H9 (cell line): ENCODE data around the gene HECTD2. TPM values are rescaled to one million over a fixed set of nuclear protein-coding genes. Genes with fewer than 3 reads are reported as not detected.

Source experiments
- DNase-seq: peaks from one replicate; pipeline ENCODE4 v3.0.0-alpha.2; 2017
- H2AFZ ChIP-seq: one replicate; pipeline ENCODE4 v1.6.1; 2013; ENCODE audit warnings: mild to moderate bottlenecking, low read length, control low read depth, moderate library complexity
- H2AK5ac ChIP-seq: 2 replicates; pipeline ENCODE4 v1.6.1; 2013; ENCODE audit warnings: low read length, control low read depth, mixed read lengths; ENCODE audit not compliant: insufficient read length
- H2BK120ac ChIP-seq: one replicate; pipeline ENCODE4 v1.6.1; 2013; ENCODE audit warnings: low read depth, mild to moderate bottlenecking, low read length, control low read depth, inconsistent platforms; ENCODE audit not compliant: poor library complexity, severe bottlenecking
- H2BK12ac ChIP-seq: 2 replicates; pipeline ENCODE4 v1.6.1; 2013; ENCODE audit warnings: low read length, control low read depth, mixed read lengths, low read depth; ENCODE audit not compliant: insufficient read length
- H2BK15ac ChIP-seq: 2 replicates; pipeline ENCODE4 v1.6.1; 2013; ENCODE audit warnings: low read depth, low read length, control low read depth
- H2BK20ac ChIP-seq: one replicate; pipeline ENCODE4 v1.6.1; 2013; ENCODE audit warnings: low read depth, mild to moderate bottlenecking, low read length, control low read depth, inconsistent platforms; ENCODE audit not compliant: poor library complexity, severe bottlenecking
- H2BK5ac ChIP-seq: 2 replicates; pipeline ENCODE4 v1.6.1; 2013; ENCODE audit warnings: low read length, control low read depth, mixed read lengths; ENCODE audit not compliant: insufficient read length
- H3K14ac ChIP-seq: 2 replicates; pipeline ENCODE4 v1.6.1; 2013; ENCODE audit warnings: low read length, control low read depth; ENCODE audit not compliant: insufficient read depth
- H3K18ac ChIP-seq: 2 replicates; pipeline ENCODE4 v1.6.1; 2013; ENCODE audit warnings: low read depth, mild to moderate bottlenecking, mixed read lengths, low read length, control low read depth; ENCODE audit not compliant: insufficient read length
- H3K23ac ChIP-seq: 2 replicates; pipeline ENCODE4 v1.6.1; 2013; ENCODE audit warnings: low read length, control low read depth, mixed read lengths, low read depth; ENCODE audit not compliant: insufficient read length
- H3K23me2 ChIP-seq: 2 replicates; pipeline ENCODE4 v1.6.1; 2013; ENCODE audit warnings: low read depth, mild to moderate bottlenecking, mixed read lengths, low read length, control low read depth; ENCODE audit not compliant: insufficient read length, poor library complexity, severe bottlenecking
- H3K27ac ChIP-seq: 2 replicates; pipeline ENCODE4 v1.5.1; 2013; ENCODE audit warnings: low read length, control low read depth, mixed read lengths, low read depth; ENCODE audit not compliant: insufficient read length
- H3K27me3 ChIP-seq: 2 replicates; pipeline ENCODE4 v1.6.1; 2013; ENCODE audit warnings: low read length, control low read depth, inconsistent platforms; ENCODE audit not compliant: insufficient read depth
- H3K4ac ChIP-seq: 2 replicates; pipeline ENCODE4 v1.6.1; 2013; ENCODE audit warnings: low read depth, mild to moderate bottlenecking, control low read depth, inconsistent platforms, low read length, moderate library complexity
- H3K4me1 ChIP-seq: 2 replicates; pipeline ENCODE4 v1.6.1; 2013; ENCODE audit warnings: low read length, control low read depth, inconsistent platforms; ENCODE audit not compliant: insufficient read depth
- H3K4me2 ChIP-seq: 2 replicates; pipeline ENCODE4 v1.6.1; 2013; ENCODE audit warnings: low read length, control low read depth, mixed read lengths; ENCODE audit not compliant: insufficient read length, insufficient read depth
- H3K56ac ChIP-seq: 2 replicates; pipeline ENCODE4 v1.6.1; 2013; ENCODE audit warnings: low read depth, mild to moderate bottlenecking, mixed read lengths, low read length, control low read depth; ENCODE audit not compliant: insufficient read length
- H3K79me1 ChIP-seq: 2 replicates; pipeline ENCODE4 v1.6.1; 2013; ENCODE audit warnings: low read depth, mild to moderate bottlenecking, moderate library complexity, low read length, control low read depth, inconsistent platforms; ENCODE audit not compliant: insufficient read depth, poor library complexity, severe bottlenecking
- H3K79me2 ChIP-seq: 2 replicates; pipeline ENCODE4 v1.6.1; 2013; ENCODE audit warnings: low read length, control low read depth, inconsistent platforms; ENCODE audit not compliant: insufficient read depth
- H3K9ac ChIP-seq: 2 replicates; pipeline ENCODE4 v1.6.1; 2013; ENCODE audit warnings: low read length, control low read depth, mixed read lengths; ENCODE audit not compliant: insufficient read length; ENCODE audit errors: extremely low read depth
- H3K9me3 ChIP-seq: one replicate; pipeline ENCODE4 v1.6.1; 2013; ENCODE audit warnings: low read depth, low read length, inconsistent platforms; ENCODE audit not compliant: control insufficient read depth
- H3T11ph ChIP-seq: one replicate; pipeline ENCODE4 v1.6.1; 2013; ENCODE audit warnings: mild to moderate bottlenecking, low read length, control low read depth, inconsistent platforms
- H4K20me1 ChIP-seq: one replicate; pipeline ENCODE4 v1.6.1; 2013; ENCODE audit not compliant: control insufficient read depth, insufficient read length, insufficient read depth
- H4K5ac ChIP-seq: 2 replicates; pipeline ENCODE4 v1.6.1; 2013; ENCODE audit warnings: low read depth, mild to moderate bottlenecking, mixed read lengths, low read length, control low read depth; ENCODE audit not compliant: insufficient read length
- H4K8ac ChIP-seq: replicated peaks from 2 replicates; pipeline ENCODE4 v1.6.1; 2013; ENCODE audit warnings: low read length, control low read depth, mixed read lengths, low read depth; ENCODE audit not compliant: insufficient read length
- H4K91ac ChIP-seq: 2 replicates; pipeline ENCODE4 v1.6.1; 2013; ENCODE audit warnings: low read depth, mild to moderate bottlenecking, moderate library complexity, mixed read lengths, low read length, control low read depth; ENCODE audit not compliant: insufficient read length
- H3K27ac Mint-ChIP-seq, 3 experiments: 2 replicates in 2 of 3; 3 replicates in 1 of 3; pipeline ENCODE4 v1.8.0; 2020 to 2021; ENCODE audit warnings: mixed read lengths in 3 of 3, mild to moderate bottlenecking in 1 of 3, moderate library complexity in 1 of 3
- H3K27me3 Mint-ChIP-seq: 2 replicates; pipeline ENCODE4 v1.8.0; 2021; ENCODE audit warnings: low read depth, mild to moderate bottlenecking, moderate library complexity, mixed read lengths
- H3K36me3 Mint-ChIP-seq, 3 experiments: 2 replicates in 2 of 3; 3 replicates in 1 of 3; pipeline ENCODE4 v1.8.0; 2020 to 2021; ENCODE audit warnings: low read depth in 3 of 3, mixed read lengths in 3 of 3; ENCODE audit not compliant: insufficient read depth in 1 of 3
- H3K4me1 Mint-ChIP-seq, 2 experiments: 2 replicates each; pipeline ENCODE4 v1.8.0; 2020; ENCODE audit warnings: mixed read lengths in 2 of 2
- H3K4me3 Mint-ChIP-seq, 2 experiments: 2 replicates in 1 of 2; 3 replicates in 1 of 2; pipeline ENCODE4 v1.8.0; 2020 to 2021; ENCODE audit warnings: mild to moderate bottlenecking in 2 of 2, mixed read lengths in 2 of 2, moderate library complexity in 1 of 2
- H3K9me3 Mint-ChIP-seq, 2 experiments: 2 replicates in 1 of 2; 3 replicates in 1 of 2; pipeline ENCODE4 v1.8.0; 2020; ENCODE audit warnings: mild to moderate bottlenecking in 2 of 2, mixed read lengths in 2 of 2, moderate library complexity in 1 of 2
- WGBS: extraction: QIAGEN DNeasy Blood & Tissue Kit; methylation state at CpG from one replicate; pipeline ENCODE4 v1.1.7; 2013; ENCODE audit warnings: missing lambda C conversion rate, low lambda C conversion rate, mixed read lengths; ENCODE audit not compliant: insufficient read length; ENCODE audit errors: extremely low coverage; 5-methylcytosine and 5-hydroxymethylcytosine counted together
- total RNA-seq: library from RNA; stranded (reverse); gene quantifications from 2 replicates; pipeline ENCODE4 v1.2.1, GENCODE V29; 2021
- TF ChIP-seq, protein P1 (sequence below): fragments of 200-600 bp; sonication (generic); conservative IDR thresholded peaks from 3 replicates; pipeline ENCODE4 v1.8.0; 2021; ENCODE audit warnings: antibody characterized with exemption, mild to moderate bottlenecking

Gene HECTD2
- total RNA-seq, 1 experiment from 2014 or later = 13.4 TPM

DNA sequence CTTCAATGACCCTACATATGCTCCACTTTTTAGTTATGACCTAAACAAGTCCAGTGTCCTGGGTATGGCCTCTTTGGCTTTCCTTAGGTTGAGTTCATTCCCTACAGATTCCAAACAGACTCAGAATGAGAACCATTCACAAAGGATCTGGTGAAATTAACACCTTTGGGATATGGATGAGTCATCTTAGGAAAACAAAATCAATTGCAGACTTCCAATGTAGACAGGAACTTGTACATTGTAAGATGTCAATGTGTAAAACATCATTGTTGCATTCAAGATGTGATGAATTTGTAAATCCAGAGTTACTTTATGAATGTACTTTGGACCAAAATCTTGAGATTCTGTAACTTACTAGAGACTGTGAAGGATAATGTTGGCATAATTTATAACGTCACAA, 43.4 kb upstream of the HECTD2 start:
- Histone ChIP-seq H3T11ph (no peak overlapping the region), H2BK5ac (no peak overlapping the region), H4K8ac (no peak overlapping the region), H3K27me3 (no peaks in the 10 kb centered on the region), H3K4me2 (no peak overlapping the region), H3K79me2 (no peaks in the 10 kb centered on the region), H2AFZ (no peak overlapping the region), H4K91ac (no peak overlapping the region), H4K20me1 (no peaks in the 10 kb centered on the region), H3K79me1 (no peaks in the 10 kb centered on the region), H3K27ac (no peak overlapping the region), H2BK20ac (no peak overlapping the region), H3K23me2 (no peaks in the 10 kb centered on the region), H3K9me3 (no peaks in the 10 kb centered on the region), H3K4ac (no peak overlapping the region), H2BK15ac (no peak overlapping the region), H3K18ac (no peak overlapping the region), H3K56ac (no peak overlapping the region), H2BK12ac (no peak overlapping the region), H2BK120ac (no peak overlapping the region), H3K4me1 (no peaks in the 10 kb centered on the region), H3K14ac (no peak overlapping the region), H3K9ac (no peak overlapping the region), H2AK5ac (no peak overlapping the region), H4K5ac (no peak overlapping the region), H3K23ac (no peak overlapping the region)
- peaks cover 0 to 5% of the 10 kb centered on the region in 2 experiments; a peak in 3 of 5 replicates for H3K9me3 Mint-ChIP-seq
- H3K27me3 Mint-ChIP-seq = peaks cover 9% of the 10 kb centered on the region
- H3K4me1 Mint-ChIP-seq = no peaks in the 10 kb centered on the region
- TF ChIP-seq, protein P1, sequence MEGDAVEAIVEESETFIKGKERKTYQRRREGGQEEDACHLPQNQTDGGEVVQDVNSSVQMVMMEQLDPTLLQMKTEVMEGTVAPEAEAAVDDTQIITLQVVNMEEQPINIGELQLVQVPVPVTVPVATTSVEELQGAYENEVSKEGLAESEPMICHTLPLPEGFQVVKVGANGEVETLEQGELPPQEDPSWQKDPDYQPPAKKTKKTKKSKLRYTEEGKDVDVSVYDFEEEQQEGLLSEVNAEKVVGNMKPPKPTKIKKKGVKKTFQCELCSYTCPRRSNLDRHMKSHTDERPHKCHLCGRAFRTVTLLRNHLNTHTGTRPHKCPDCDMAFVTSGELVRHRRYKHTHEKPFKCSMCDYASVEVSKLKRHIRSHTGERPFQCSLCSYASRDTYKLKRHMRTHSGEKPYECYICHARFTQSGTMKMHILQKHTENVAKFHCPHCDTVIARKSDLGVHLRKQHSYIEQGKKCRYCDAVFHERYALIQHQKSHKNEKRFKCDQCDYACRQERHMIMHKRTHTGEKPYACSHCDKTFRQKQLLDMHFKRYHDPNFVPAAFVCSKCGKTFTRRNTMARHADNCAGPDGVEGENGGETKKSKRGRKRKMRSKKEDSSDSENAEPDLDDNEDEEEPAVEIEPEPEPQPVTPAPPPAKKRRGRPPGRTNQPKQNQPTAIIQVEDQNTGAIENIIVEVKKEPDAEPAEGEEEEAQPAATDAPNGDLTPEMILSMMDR = no peak
- no peaks in the 10 kb centered on the region for H3K36me3 Mint-ChIP-seq
- no peak for DNase-seq
- WGBS = no CpG with 5 or more reads among the region's 1 CpG
- no peak overlapping the region for H3K4me3 Mint-ChIP-seq
- H3K27ac Mint-ChIP-seq = no peak overlapping the region
